GM21515 (cell line): Measurements from ENCODE around the gene DOCK2.

Source experiments
- ATAC-seq: cut with Tn5 transposase; IDR thresholded peaks from one replicate; pipeline ENCODE4 v1.9.1; 2021; ENCODE audit not compliant: unreplicated experiment

DOCK2 gene

GRCh38 chr5:169971780-169972179 lies 334.7 kb downstream of the DOCK2 start:
- ATAC-seq: no peak

GRCh38 chr5:169973056-169973455 lies 336.0 kb downstream of the DOCK2 start:
- ATAC-seq: no peak

- ATAC-seq: no peak
Observed at GRCh38 chr5:169974121-169974770, 337.2 kb downstream of the DOCK2 start.

GRCh38 chr5:169978714-169979113 lies 341.6 kb downstream of the DOCK2 start:
- ATAC-seq: no peak

GRCh38 chr5:169979871-169980270 lies 342.8 kb downstream of the DOCK2 start:
- no peak for ATAC-seq

GRCh38 chr5:169980418-169981053 lies 343.5 kb downstream of the DOCK2 start, which contains the start of gene INSYN2B:
Gene INSYN2B, minus strand, starts transcription at chr5:169980495. Its CDS starts 96,597 bp downstream, at chr5:169883898.
- no peak for ATAC-seq

- no peak for ATAC-seq
Observed at GRCh38 chr5:169988206-169988605, 351.1 kb downstream of the DOCK2 start.

GRCh38 chr5:169988947-169989346 lies 351.9 kb downstream of the DOCK2 start:
- ATAC-seq: no peak

- no peak for ATAC-seq
Observed at GRCh38 chr5:169989365-169989764, 352.3 kb downstream of the DOCK2 start.

GRCh38 chr5:169991115-169991869 lies 354.2 kb downstream of the DOCK2 start:
- no peak for ATAC-seq

GRCh38 chr5:169992789-169993484 lies 355.9 kb downstream of the DOCK2 start:
- no peak for ATAC-seq

GRCh38 chr5:169993485-169993790 lies 356.4 kb downstream of the DOCK2 start:
- ATAC-seq: no peak

GRCh38 chr5:169997798-169998197 lies 360.7 kb downstream of the DOCK2 start:
- ATAC-seq: no peak

GRCh38 chr5:169999621-170000020 lies 362.5 kb downstream of the DOCK2 start:
- ATAC-seq: no peak

- no peak for ATAC-seq
Observed at GRCh38 chr5:170000155-170000554, 363.1 kb downstream of the DOCK2 start.

GRCh38 chr5:170006021-170006420 lies 368.9 kb downstream of the DOCK2 start:
- no peak for ATAC-seq

GRCh38 chr5:170008376-170008775 lies 371.3 kb downstream of the DOCK2 start:
- ATAC-seq: no peak

- ATAC-seq: no peak
Observed at GRCh38 chr5:170010595-170010994, 373.5 kb downstream of the DOCK2 start.

- no peak for ATAC-seq
Observed at GRCh38 chr5:170011751-170012150, 374.7 kb downstream of the DOCK2 start.

- no peak for ATAC-seq
Observed at GRCh38 chr5:170012622-170013021, 375.5 kb downstream of the DOCK2 start.

- no peak for ATAC-seq
Observed at GRCh38 chr5:170020423-170020822, 383.3 kb downstream of the DOCK2 start.

- ATAC-seq: no peak
Observed at GRCh38 chr5:170021506-170021905, 384.4 kb downstream of the DOCK2 start.
